HG03025 (cell line): ENCODE data around the gene NFAT5.
"Not testable (repeated sequence)": the region's sequence is repeated elsewhere in the genome, so short reads cannot be mapped to it uniquely, and the experiment has no call there.

Experiments
- ATAC-seq: cut with Tn5 transposase; IDR thresholded peaks from one replicate; pipeline ENCODE4 v1.9.1; 2021; ENCODE audit warnings: mild to moderate bottlenecking, moderate library complexity; ENCODE audit not compliant: unreplicated experiment, low FRiP score

Gene NFAT5

GRCh38 chr16:69727916-69728270, 162.1 kb downstream of the NFAT5 start:
- no peak for ATAC-seq

- not testable (repeated sequence) for ATAC-seq
Measured at GRCh38 chr16:69729030-69729429, 163.3 kb downstream of the NFAT5 start.

- not testable (repeated sequence) for ATAC-seq
Measured at GRCh38 chr16:69731280-69731679, 165.5 kb downstream of the NFAT5 start.

DNA sequence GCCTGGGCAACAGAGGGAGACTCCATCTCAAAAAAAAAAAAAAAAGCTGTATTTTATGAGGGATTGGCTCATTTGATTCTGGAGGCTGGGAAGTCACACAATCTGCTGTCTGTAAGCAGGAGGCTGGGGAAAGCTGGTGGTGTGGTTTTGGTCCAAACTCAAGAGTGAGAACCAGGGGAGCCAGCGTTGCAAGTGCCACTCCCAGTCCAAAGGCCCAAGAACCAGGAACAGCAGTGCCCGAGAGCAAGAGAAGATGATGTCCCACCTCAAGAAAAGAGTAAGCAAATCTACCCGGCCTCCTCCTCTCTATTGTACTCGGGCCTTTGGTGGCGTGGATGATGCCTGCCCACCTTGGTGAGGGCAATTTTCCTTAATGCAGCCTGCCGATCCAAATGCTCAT, 166.3 kb downstream of the NFAT5 start:
- ATAC-seq: no peak

DNA sequence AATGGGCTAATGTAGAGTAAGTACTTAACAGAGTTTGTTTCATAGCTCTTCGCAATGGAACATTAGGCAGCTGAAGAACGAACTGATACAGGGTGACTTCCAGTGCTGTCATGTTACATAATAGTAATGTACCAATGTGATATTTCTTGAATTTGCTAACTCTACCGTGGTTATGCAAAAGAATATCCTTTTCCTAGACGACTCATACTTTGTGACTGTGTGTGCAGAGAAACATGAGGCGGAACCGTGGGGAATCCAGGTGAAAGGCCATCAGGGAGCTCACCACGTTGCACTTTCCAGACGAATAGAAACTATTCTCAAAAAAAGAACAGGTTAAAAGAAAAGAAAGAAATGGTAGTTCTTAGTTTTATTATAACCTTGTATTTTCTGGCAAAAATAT, 175.8 kb downstream of the NFAT5 start:
- ATAC-seq: no peak

DNA sequence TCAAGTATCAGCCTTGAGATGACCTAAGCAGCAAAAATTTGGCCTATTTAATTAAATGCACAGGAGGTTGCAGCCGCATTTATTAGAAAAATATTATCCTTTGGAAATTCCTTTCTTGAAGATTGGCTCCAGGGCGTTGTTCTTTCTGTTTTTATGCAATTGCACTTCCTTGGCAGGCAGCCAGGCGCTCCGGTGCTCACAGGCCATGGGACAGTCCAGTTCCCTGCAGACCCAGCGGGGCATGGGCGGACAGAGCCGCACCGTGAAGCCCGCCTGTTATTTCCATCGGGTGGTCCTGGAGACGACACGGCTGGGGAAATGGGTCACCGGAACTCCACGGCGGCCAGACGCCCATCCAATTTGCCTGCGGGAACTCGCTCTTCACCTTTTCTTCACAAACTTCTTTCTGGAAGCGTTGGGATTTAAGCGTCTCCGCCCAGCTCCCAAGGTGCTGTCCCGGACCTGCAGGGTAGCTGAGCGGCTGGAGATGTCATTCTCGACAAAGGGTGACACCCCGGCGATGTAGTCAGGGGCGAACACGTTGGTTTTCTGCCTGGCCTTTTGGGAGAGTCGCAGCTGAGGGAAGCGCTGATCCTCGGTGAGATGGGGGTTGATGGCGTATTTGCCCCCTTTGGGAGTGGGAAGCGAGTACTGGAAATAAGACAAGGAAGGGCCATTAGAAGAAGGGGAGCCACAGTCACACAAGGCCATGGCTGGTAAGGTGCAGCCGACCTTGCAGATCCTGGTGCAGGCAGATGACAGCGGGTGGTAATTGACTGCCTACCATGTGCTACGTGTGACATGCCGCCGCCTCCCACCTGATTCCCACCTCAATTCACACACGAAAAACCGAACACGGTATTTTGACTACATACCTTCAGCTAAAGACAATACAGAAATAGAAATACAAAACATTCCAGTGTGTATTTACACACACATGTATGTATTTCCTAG, 176.5 kb downstream of the NFAT5 start:
- no peak for ATAC-seq

- ATAC-seq: no peak
Measured at GRCh38 chr16:69744363-69745231, 178.8 kb downstream of the NFAT5 start.

- ATAC-seq: no peak
Measured at GRCh38 chr16:69745232-69745612, 179.5 kb downstream of the NFAT5 start.

GRCh38 chr16:69745959-69746358, 180.2 kb downstream of the NFAT5 start:
- no peak for ATAC-seq

DNA sequence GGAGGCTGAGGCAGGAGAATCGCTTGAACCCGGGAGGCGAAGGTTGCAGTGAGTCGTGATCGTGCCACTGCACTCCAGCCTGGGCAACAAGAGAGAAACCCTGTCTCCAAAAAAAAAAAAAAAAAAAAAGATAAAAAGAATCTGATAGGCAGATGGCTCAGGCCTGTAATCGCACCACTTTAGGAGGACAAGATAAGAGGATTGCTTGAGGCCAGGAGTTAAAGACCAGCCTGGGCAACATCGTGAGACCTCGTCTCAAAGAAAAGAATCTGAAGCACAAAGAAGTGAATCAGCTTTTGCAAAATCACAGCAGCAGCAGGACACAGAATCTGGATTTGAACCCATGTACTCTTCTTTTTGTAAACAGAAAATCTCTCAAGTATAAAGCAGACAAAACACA, 181.3 kb downstream of the NFAT5 start:
- no peak for ATAC-seq

DNA sequence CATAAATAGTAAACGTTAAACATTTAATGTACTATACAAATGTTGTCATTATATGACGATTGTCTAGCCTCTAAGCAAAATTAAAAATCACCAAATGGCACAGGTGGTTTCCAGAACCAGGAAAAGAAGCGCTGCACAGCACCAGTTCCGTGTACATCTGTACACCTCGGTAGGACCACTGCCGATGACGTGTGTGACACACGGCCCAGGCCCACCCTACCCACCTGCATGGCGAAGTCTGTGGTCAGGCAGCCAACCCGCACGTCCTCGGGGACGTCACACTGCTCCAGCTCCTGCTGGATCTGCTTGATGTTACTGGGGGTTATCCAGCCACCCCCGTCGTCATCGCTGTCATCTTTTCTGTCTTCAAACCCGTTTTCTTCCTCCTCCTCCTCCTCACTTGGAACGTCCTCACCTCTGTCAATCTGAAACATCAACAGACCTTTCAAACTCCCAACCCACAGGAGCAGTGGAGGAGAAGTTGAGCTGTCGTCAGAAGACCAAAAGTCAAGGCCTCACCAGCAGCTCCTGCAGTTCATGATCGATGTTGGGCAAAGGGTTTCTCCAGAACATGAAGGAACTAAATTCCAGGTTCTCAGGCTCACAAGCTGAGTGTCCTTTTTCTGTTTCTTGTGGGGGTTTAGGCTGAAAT, 183.1 kb downstream of the NFAT5 start:
- no peak for ATAC-seq

GRCh38 chr16:69754143-69754468, 188.3 kb downstream of the NFAT5 start:
- no peak for ATAC-seq
